HG02870 (cell line): ENCODE measurements around the gene ADAMTSL1.

Experiments
- ATAC-seq: cut with Tn5 transposase; IDR thresholded peaks from one replicate; pipeline ENCODE4 v1.9.1; 2021; ENCODE audit warnings: mild to moderate bottlenecking, moderate library complexity; ENCODE audit not compliant: unreplicated experiment

The ADAMTSL1 gene

DNA sequence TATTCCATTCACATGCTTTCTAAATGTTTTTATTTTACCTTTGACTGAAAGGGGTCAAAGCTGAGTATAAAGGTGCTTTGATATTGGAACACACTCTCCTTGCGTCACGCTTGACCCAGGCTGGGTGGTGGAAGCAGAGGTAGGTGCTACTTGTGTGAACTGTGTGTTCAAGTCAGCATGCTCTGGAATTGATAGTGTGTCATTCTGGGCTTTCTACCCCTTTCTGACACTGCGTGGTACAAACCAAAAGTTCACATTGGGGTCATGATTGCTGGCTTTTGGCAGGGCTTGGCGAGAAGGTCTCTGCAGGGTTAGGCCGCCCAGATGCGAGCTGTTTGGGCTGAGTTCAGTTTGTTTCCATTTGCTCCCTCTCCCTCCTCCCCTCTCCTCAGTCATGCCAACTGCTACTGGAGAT lies 131.8 kb downstream of the ADAMTSL1 start:
- no peak for ATAC-seq

DNA sequence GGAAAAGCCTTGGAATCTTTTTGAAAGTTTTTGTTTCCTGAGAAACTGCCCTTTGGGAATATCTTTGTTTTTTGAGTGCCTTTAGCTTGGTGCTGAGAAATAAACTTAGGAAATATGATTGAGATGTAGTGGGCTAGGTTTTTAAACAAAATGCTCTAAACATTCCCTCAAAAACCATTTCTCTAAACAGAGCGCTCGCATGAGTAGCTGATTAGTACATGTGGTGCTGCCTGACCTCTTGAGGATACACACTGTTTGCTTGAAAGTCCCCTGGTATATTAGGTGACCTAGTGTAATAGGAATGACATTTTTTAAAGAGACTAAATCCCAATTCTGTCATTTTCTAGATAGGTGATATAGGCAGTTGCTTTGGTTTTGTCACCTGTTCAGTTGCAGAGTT lies 132.3 kb downstream of the ADAMTSL1 start:
- no peak for ATAC-seq

DNA sequence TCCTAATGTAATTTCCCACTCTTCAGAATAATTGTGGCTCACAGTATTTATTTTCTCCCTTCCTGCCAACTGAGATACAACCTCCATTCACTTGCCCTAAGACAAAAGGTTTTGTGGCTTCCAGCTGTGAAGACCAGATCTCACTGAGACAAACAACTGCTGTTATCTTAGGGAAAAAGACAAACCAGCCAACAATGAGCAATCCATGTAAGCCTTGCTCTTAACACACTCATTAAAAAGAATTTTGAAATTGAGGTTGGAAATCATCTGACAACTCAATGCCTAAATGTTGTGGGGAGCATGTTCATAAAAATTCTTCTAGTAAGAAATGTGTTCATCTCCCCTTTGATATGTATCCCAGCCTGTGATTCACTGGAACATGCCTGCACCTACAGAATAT lies 132.9 kb downstream of the ADAMTSL1 start:
- ATAC-seq: no peak

DNA sequence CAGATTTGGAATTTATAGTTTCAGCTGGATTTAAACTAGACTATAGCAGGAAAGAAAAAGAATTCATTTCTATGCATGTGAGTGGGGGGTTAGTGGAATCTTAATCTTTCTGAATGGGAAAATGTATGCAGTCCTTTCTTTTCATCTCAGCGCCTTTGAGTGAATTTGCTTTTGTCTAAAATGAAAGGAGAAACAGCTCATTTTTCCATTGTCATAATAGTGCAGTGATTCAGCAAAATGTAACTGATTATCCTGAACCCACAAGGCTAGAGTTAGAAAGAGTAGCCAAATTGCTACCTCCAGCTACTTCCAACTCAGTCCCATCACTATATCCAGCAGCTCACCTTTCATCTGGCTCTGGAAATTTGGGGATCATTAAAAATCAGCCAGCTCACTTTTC lies 134.4 kb downstream of the ADAMTSL1 start:
- ATAC-seq: no peak

DNA sequence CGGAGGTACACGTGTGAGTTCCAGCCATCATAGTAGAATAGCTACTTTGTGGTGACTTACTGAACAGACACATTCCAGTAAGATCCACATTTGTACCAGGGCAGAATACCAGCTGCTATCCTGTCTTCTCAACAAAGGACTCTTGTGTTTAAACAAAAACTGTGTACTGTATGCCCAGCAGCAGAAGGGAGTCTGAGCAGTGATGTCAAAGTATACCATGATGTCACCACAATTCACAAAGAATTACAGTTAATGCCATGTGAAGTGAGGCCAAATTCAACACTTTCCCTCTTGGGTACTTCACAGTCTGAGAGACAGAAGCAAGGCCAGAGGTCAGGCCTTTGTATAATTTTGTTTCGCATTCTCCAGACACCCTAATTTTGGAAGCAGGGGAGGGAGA lies 137.0 kb downstream of the ADAMTSL1 start:
- no peak for ATAC-seq

DNA sequence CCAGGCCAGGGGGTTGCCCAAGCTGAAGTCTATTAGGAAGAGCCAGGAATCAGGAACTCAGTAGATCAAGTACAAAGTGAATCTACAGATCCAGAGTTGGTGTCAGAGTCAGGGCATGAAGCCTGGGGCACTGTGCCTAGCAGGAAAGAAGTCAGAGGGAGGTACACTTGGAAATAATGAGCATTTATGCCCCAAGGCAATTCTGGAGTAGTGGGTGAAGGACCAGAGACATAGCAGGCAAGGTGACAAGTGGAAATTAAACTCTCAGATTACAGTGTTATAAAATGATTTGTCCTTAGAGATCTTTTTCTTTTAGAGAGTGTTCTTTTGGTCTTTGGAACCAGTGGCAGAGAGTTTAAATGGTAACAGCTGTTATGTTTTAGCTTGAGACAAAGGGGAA lies 138.0 kb downstream of the ADAMTSL1 start:
- no peak for ATAC-seq

DNA sequence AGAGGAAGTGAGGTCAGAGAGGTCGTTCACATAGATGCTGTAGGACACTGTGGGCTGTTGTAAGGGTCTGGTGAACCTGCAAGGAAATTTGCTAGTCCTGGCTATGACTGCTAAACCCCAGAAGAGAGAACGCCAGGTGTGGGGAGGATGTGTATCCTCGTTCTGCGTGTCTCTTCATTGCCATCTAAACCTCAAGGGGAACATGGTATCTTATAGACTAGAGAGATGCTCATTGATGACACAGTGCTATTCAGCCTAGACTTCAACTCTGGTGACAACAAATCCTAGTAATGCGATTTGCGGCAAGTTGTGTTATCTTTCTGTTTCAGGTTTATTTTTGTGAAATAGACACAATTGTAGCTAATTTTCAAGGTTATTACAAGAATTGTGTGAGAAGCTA lies 140.2 kb downstream of the ADAMTSL1 start:
- no peak for ATAC-seq

DNA sequence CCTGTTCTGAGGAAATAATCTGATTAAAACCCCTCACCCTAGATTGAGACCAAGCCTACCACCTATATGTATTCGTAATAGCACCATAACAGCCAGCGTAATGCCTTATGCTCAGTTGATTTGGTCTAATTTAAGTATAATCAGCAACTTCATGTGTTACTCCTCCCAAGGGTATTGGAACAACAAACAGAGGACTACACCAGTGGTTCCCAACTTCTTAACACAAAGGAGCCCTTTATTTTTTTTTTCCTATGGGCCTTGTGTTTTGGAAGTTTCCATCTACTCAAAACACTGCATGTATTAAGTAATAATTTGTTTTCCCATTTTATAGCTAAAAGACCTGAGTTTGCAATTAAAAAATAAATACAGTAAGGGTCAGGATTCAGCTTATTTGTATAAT lies 140.7 kb downstream of the ADAMTSL1 start:
- ATAC-seq: no peak

DNA sequence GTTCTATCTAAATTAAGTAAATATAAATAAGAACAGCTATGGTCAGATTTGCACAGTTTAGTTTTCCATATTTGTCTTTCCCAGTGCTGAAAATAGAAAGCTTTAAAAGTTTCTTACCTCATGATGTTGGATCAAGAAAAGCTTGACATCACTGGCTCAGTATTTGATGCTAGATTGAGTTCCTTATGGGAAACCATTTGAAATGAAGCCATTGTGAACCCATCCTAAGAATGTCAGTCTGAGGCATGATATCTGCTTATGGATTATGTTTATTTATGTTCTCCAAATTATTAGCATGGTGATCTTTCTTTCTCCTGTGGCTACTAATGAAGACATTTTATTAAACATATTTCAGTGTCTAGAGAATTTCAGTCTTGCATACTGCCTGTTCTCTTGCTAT lies 143.0 kb downstream of the ADAMTSL1 start:
- no peak for ATAC-seq

DNA sequence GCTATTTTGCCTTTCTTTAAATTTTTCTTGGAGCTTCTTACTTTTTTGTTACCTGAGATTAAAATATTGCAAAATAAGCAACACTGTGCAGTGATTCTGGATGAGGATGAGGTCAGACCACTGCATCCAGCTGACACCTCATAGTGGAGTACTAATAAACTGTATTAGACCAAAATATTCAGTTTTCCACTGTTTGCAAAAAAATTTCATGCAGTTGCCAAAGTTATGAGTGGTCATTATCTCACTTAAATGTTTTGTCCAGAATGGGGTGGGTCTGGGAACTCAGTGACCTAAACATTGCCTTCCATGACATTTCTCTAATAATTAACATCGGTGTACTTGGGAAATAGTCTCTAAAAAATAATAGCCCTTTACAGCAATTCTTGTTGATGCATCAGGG lies 143.8 kb downstream of the ADAMTSL1 start:
- no peak for ATAC-seq

DNA sequence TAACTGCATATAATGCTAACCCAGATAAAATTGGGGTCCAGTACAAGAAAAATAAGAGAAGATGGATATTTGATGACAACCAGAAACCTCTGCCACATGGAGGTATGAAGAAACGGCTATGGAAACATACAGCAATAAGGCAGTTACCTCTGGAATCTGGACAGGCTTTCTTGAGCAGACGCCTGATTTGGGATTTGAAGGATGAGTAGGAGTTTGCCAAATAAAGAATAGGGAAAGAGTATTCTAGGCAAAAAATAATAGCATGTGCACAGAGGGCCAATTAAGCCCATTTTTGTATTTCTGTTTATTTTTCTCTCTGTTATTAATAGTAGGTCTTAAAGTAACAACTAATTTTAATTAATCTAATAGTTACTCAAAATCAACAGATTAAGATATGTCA lies 144.9 kb downstream of the ADAMTSL1 start:
- ATAC-seq: no peak

DNA sequence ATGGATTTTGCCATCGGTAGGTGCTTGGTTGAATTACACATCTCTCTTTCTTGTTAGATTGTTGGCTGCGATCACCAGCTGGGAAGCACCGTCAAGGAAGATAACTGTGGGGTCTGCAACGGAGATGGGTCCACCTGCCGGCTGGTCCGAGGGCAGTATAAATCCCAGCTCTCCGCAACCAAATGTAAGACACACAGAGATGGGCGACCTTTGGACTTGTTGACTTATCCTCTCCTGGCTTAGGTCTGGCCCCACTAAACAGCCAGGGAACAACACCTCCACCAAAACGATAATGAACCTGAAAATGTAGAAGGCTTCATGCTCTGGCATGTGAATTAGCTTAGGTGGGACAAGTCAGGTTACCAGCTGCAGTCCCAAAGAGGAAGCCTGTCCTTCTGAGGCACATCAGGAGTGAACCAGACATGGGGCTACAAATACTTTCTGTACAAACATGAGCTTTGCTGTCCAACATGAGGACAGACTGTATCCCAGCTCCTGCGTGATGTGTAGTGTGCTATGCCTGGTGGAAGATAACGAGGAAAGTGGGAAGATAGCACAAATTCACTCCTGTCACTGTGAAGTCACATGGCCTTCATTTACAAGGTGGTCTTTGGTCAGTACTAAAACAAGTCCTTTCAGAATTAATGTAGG lies 148.4 kb downstream of the ADAMTSL1 start:
- no peak for ATAC-seq

DNA sequence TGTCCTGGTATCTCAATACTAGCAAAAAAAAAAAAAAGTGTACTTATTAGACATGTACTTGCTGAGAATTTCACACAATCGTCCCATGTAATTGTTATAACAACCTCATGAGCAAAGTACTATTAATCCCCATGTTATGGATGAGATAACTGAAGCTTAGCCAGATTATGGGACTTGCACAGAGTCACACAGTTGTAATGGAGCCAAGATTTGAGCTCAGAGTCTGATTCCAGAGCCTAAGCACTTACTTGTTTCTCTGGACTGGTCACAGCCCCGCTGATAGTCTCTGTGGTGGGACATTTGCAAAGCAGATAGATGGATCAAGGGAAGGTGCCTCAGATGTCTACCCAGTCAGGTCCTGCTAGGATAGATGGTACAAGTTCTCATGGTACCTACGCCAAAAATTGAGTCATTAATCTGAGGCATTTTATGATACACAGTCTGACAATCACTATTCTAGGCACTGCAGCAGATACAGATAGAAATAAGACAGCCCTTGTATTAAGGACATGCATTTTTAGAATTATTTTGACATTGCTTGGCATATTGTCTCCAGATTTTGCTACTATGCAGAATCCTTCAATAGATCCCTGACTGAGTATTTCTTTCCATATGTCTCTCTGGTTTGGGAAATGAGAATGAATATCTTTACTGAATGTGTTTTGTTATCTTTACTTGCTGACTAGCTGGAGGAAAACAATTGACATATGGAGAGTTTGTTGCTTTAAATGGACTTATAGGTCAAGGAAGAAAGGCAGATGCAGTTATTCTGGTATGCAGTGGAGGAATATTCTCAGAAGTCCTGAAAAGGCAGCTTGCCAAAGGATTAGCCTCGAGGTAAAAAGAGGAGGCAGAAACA lies 149.5 kb downstream of the ADAMTSL1 start:
- ATAC-seq: no peak

DNA sequence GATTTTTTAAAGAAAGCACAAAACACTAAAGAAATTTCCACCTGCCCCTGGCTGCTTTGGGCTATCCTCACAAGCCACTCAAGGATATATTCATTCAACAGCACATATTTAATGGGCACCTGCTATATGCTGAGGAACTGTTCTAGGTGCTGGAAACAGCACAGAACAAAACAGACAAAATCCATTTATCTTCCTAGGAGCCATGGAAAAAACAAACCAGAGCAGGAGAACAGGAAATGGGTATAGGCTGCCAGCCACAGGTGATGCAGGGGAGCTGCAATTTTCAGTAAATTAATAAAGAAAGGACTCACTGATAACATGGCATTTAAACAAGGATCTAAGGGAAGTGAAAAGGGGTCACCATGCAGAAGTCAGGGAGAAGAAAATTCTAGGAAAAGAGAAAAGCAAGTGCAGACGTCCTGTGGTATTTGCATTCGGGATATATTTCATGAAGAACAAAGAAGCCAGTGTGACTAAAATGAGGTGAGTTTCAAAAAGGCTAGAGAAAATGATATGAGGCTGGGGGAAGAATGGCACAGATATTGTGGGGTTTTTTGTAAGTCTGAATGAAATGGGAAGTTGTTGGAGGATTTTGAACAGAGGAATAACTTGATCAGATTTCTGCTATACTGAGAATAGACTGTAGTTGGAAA lies 152.2 kb downstream of the ADAMTSL1 start:
- ATAC-seq: no peak

DNA sequence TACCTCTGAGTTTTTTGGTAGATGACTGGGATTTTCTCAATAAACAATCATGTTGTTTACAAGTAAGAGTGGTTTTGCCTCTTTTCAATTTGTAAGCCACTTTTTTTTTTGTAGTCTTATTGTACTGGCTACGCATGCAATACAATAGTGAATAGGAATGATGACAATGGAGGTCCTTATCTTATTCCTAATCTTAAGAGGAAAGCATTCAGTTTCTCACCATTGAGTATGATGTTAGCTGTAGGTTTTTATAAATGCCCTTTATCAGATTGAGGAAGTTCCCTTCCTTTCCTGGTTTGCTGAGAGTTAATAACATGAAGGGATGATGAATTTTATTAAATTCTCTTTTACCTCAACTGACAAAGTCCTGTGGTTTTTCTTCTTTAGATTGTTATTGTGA lies 155.2 kb downstream of the ADAMTSL1 start:
- ATAC-seq: no peak

DNA sequence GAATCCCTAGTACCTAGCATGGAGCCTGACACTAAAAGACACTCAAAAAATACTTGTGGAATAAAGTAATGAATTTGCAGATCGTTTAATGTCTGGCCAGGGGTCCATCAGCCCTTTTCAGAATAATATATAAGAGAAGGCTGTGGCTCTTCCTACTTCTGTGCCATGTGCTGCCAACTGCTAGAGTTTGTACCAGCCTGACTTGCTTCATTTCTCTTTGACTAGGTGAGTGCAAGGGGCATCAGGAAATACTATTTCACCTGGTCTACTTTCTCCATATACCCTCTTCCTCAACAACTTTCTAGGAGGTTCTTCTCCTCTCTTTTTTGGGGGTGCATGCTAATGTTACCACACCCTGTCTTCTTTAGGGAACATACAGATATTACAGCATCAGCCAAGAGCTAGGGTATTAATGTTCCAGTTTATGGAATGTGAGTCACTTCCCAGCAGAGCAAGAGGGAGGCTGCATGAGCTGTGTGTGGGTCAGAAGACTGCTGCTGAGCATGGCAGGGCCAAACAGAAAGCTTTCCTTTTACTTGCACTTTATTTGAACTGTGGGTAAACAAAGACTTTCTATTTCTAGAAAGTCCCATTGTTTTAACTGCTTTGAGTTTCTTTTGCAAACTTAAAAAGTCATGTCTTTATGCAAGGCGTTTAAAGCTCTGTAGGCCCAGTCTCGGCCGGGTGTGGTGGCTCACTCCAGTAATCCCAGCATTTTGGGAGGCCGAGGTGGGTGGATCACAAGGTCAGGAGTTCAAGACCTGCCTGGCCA lies 158.9 kb downstream of the ADAMTSL1 start:
- ATAC-seq: no peak

DNA sequence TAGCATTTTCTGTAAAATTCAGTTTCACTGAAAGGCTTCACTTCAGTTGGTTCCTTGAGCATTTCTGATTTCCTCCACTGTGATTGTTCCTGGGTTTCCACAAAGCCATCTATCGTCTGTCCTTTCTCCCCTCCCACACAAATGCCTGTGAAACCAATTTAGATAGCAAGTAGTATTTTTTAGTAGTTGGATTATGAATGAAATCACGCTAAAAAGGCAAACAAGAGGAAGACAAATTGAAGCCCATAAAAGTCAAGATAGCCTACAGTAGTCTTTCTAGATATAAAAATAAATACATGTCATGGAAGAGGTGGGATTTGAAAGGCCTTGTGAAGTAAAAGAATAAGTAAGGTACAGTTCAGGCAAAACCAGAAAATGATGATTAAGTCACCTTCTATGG lies 162.8 kb downstream of the ADAMTSL1 start:
- ATAC-seq: no peak

DNA sequence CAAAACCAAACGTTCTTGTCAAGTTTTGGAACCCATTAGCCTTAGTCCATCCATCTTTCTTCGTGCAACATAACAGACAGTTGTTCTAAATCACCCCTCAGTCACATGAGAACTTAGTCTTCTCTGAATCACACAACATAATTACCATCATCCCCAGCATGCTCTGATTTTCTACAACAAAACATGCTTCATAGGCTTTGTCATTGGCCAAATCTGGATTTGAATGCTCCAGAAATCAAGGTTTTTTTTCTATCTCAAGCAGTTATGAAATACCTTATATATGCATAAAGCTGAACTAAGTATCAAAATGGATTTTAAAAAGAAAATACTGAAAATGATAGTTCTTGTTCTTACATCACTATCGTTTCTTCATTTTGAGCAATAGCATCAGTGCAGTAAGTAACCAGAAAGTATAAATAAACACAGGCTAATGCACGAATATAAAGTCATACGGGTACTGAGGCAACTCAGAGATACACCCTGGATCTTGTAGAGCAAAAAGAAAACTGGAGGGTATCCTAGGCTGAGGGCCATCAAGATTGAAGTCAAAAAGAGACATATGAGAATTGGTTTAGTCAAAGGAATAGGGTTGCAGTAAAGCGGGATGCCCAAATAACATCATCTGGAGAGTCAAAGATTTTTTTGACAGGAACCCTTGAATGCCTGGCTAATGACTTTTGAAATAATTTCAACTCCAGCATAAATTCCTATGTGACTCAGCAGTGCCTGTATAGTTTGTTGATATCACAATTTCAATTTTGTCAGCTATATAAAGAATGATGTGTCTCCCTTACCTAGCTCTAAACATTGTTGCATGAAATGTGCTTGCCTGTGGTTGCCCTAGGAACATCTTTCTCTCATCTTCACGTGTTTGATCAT lies 164.7 kb downstream of the ADAMTSL1 start:
- ATAC-seq: no peak

DNA sequence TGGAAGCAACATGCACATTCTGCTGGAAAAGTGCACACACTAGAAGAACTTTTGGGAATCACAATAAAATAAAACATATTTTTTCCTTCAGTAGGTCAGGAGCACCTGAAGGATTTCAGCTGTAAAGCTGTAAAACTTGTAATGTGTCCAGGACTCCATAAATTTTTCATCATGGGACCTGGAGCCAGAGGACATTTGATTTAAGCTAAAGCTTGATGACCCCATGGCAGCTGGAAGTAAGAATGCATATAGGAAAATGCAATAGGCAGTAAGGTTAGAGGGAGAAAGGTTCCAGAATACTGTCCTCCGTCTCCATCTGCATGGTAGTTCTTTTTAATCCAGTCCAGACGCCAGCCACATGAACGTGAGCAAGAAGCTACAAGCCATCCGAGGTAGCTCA lies 166.0 kb downstream of the ADAMTSL1 start:
- no peak for ATAC-seq
